ENCODE data around the gene CHCHD4.
A peak's percentile ranks its signal among the peaks of the same experiment; 100 is the strongest.

The CHCHD4 gene

DNA sequence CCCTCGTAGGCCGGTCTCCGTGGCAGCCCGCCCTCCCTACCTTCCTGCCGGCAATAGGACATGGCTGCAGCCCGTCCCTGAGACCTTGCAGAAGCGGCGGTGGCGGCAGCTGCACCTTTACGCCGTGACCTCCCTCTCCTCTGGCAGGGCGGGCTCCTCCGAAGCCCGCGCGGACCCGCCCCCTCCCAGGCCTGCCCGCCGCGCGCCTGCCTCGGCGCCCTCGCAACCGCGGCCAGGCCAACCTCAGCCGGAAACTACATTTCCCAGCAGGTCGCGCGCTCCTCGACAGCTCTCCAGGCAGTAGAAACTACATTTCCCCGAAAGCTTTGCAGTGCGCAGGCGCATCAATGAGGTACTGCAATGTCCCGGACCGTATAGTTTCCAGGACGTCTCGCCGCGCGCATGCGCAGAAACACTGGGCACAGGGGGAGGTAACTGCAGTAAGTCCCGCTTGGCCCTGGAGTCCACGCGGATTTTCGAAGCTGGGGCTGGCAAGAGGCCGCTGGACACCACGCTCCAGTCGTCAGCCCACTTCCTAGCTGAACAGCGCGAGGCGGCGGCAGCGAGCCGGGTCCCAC, at the start of gene CHCHD4, which contains the start of gene TMEM43:
Gene CHCHD4, minus strand, starts transcription at position 256 of the 578 bp plus-strand sequence. Its CDS starts 194 bp downstream, at position 62.
Gene TMEM43, plus strand, starts transcription at position 438 of the 578 bp plus-strand sequence. CDS start 142 bp downstream, outside the sequence.
- peak; percentile 98 for DNase-seq

DNA sequence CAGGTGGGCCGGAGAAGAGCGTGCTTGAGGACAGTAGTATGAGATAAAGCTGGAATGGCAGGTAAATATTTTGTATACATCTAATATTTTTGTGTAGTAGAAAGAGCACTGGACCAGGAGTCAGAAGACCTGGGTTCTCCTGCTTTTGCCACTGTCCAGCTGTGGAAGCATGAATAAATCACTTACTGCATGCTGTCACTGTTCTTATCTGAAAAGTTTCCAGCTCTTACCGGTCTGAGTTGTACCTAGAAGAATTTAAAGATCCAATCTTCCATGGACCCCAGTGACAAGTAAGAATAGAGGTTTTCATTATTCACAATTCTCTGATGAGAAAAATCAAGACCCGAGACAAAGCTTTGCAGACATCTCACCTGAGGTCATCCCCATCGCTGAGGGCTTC, 47.8 kb upstream of the CHCHD4 start:
- DNase-seq: no peak

DNA sequence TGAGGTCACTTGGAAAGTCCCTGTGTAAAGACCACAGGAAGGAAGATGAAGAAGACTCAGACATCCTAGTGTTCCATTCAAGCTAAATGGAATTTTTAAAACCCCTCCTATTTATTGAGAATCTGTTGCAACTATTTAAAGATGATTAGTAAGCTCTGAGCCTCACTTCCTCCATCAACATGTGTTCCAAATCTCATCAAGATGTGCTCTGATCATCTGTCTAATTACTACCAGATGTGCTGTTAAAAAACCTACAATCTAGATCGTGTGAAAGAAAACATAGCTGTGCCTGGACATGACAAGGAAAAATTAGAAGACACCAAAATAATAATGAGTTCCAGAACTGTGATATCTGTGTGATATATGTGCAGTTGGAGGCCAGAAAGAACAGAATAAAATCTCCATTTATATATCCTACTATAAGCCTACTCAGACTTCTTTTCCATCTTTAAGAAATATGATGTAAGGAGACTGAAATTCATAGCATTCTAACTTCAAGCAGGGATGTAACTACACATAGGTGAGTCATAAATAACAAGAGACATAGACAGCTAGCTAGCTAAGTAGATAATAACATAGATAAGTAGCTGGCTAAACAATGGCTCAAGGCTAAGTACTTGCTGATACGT, 46.0 kb upstream of the CHCHD4 start:
- no peak for DNase-seq

DNA sequence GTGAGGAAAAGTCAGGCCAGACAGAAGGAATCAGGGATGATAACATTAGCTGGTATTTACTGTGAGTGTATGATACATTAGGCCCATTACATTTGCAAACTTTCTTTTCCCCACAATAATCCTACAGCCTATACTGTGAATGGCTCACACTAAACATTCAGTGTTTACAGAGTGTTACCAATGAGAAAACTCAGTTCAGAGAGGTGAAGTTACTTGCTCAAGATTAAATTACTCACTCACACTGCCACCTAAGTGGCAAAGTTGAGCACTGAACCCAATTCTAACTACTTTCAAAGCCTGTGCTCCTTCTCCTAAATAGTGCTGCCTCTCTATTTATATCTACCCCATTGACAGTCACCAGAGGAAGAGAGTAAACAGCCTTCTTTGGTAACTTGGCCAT, 45.2 kb upstream of the CHCHD4 start:
- no peak for DNase-seq

GRCh38 chr3:14169435-14169834, 44.8 kb upstream of the CHCHD4 start:
- DNase-seq: no peak

GRCh38 chr3:14166877-14167603, 42.4 kb upstream of the CHCHD4 start:
- no peak for DNase-seq

- DNase-seq: no peak
These were observed 37.5 kb upstream of the CHCHD4 start for GRCh38 chr3:14162178-14162577.

DNA sequence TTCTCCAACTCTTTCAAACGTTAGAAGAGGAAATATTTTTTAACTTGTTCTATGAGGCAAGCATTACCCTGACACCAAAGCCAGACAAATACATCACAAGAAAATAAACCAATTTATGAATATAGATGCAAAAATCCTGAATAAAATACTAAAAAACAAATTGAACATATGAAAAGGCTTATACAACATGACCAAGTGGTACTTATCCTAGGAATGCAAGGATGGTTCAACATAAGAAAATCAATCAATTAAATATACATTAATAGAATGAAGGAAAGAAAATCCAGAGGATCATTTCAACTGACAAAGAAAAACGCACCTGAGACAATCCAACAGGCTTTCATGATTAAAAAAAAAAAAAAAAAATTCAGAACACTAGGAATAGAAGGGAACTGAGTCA, 36.6 kb upstream of the CHCHD4 start:
- DNase-seq: no peak

GRCh38 chr3:14159426-14159825, 34.8 kb upstream of the CHCHD4 start:
- no peak for DNase-seq

DNA sequence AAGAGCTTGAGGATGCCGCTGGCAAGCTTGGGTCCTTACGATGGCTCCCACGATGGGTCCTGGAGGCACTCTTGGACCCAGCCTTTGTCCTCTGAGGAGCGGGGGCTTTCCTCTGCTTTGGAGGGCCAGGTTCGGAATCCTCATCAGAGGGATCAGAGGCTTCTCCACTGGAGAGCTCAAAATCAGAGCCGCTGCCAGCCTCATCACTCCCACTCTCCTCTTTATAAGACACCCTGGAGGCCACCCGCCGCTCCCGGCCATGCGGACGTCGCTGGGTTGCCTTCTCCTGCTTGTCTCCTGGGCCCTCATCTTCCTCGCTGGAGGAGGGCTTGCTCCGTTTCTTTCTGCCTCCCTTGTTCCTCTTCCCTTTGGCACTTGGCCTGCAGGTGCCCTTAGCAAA, 33.7 kb upstream of the CHCHD4 start:
- DNase-seq: no peak

DNA sequence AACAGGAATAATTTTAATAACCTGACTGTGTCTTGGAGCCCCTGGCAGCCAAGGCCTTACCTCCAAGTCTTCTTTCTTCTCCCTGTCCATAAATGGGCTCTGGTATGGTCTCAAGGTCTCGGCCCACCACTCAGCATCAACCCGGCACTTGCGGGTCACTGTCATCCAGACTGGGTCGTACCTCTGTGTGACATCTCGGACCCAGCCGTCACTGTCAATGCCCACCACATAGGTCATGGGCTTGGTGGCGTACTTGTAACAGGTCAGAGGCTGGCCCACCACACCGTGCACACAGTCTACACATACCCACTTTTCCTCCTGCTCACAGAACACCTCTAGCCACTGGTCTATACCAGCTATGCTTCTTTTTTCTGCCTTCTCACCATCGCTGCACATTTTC, 33.3 kb upstream of the CHCHD4 start:
- DNase-seq: no peak

- DNase-seq: no peak
These were observed 32.3 kb upstream of the CHCHD4 start for GRCh38 chr3:14156843-14157561.

DNA sequence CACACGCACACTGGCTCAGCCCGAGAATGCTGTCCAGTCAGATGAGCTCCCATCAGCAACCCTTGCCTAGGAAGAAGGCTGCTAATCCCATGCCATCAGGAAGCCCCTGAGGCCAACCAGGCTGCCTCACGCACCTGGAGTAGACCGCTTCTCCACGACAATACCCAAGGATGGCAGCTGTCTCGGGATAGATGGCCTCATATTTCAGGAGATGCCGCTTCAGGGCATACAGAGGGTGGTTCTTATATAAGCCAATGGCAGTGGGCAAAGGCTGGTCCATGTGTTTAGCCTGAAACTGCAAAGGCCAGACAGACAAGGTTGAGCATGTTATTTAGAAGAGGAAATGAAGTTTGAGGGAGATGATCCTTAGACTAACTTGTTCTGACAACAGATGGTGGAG, 31.5 kb upstream of the CHCHD4 start:
- DNase-seq: no peak

DNA sequence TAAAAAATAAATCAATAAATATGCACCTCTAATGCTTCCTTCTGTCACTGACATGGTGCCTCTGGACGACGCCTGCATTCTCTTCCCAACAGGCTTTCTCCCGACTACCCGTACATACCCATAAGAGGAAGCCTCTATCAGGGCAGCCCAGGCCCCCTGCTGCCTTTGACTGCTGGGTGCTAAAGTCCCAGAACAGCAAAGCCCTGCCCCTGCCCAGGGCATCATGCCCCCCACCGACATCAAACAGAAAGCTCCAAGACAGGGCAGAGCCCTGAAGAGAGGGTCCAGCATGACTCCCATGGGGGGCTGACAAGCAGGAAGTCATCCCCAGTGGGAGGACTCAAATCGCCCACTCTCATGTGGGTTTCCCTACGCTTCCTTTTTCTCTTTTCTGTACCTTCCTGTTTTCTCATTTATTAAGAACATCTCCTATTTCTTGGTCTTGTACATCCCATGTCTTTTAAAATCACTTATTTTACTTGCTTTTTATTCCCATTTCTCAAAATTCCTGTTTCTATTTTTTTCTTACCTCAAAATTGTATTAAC, 30.3 kb upstream of the CHCHD4 start:
- DNase-seq: no peak

GRCh38 chr3:14154276-14154675, 29.6 kb upstream of the CHCHD4 start:
- DNase-seq: no peak

DNA sequence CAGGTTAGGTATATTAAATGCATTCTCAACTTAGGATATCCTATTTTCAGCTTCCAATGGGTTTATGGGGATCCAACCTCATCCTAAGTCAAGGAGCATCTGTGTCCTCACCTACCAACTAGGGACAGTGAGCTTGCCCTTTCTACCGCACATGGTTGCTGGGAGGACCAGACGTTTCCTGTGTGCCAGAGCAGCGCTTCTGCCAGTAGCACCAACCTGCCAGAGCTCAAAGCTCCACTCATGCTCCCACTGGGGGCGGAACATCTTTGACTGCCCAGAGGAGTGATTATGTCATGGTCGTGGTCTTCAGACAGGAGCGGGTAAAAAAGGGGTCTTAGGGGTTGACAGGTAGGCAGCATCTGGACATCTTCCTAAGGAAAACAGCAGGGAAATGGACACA, 29.0 kb upstream of the CHCHD4 start:
- DNase-seq: no peak

- DNase-seq: no peak
These were observed 28.3 kb upstream of the CHCHD4 start for GRCh38 chr3:14152963-14153355.

DNA sequence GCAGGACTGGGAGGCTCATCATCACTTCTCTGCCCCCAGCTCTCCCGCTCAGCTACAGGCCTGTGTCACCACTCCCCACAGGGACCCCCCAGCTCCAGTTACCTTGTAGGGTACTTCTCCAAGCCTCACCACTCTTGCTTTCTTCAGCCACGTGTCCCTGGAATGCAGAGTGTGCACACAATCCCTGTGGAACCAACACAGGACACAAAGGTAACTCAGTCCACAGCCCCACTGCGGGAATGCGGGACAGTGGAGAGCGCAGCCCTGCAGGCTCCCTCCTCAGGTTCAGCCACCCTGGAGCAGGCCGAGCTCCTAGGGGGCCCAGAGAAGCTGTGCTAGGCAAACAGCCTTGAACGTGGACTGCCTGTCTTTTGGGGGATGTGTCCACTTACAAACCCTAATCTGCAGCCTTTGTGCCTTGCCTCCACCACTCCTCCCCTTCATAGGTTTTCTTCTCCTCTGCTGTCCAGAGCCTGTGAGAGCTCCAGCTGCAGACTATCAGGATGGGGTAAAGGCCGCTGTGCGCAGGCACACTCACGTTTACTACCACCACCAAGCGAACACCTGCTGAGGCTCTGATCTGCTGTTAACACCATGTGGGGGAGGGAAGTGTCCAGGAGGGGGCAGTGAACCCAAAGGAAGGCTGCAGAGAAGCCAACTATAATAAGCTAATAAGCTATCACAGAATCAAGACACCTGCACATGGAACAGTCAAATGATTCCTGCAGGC, 27.7 kb upstream of the CHCHD4 start:
- no peak for DNase-seq

- DNase-seq: no peak
These were observed 26.9 kb upstream of the CHCHD4 start for GRCh38 chr3:14151471-14152083.

DNA sequence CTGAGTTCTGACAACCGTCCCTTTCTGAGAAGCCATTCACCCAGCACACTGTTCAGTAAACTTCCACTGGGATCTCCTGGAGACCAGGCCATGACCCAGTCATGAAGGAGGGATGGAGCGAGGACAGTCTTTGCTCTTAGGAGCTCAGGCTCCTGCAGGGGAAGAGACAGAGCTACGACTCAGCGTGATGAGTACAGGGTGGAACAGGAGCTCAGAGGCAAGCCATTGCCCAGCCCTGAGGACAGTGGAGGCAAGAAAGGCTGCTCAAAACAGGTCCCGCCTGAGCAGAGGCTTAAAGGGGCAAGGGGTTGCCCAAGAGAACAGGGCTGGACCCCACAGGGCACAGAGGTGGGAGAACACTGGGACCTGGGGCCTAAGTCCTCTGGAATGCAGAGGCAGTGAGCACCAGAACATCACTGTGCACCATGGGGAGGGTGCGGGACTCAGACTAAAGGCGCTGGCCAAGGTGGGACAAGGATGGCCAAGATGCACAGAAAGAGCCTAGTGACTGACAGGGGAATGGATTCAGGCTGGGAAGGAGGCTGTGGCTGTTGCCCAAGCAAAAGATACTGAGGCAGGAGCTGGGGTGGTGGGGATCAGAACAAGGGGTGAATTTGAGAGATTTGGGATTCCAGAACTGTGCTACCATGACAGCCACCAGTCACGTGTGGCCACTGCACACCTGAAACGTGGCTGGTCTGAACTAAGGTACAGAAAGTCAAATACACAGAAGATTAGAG, 26.0 kb upstream of the CHCHD4 start:
- no peak for DNase-seq

DNA sequence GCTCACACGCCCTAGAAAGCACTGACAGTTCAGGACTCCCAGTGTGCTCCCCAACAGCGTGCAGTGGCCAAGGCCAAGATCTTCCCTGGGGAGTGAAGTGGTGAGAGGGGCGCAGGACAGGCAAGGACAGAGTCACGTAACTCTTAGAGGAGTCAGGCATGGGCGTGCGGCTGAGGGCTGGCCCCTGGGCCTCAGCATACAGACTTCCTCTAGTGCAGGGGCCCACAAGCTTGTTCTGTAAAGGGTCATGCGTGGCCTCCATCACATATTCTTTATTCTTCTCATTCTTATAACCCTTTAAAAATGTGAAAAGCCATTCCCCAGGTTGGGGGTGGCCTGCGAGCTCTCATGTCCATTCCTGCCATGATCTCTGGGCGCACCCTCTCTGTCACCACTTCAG, 25.4 kb upstream of the CHCHD4 start:
- DNase-seq: no peak

Measured in GDM1 (cell line).